Activated CD4-positive, alpha-beta T cell treated with anti-CD3 and anti-CD28 coated beads, Interleukin-2, amount 50 U/mL, for 16 hours (primary cell): ENCODE data around the gene SDR39U1.
A peak's percentile ranks its signal among the peaks of the same experiment; 100 is the strongest.

Experiments
- DNase-seq: peaks from one replicate; pipeline ENCODE4 v3.0.0-alpha.2; 2020

Gene SDR39U1

GRCh38 chr14:24441904-24442239, 704 bp downstream of the SDR39U1 start:
- DNase-seq = no peak

GRCh38 chr14:24441485-24441884, 1.1 kb downstream of the SDR39U1 start:
- DNase-seq = no peak

GRCh38 chr14:24440606-24441399, 1.8 kb downstream of the SDR39U1 start:
- DNase-seq = no peak

- DNase-seq = no peak
These were observed 2.6 kb downstream of the SDR39U1 start for GRCh38 chr14:24439830-24440605.

- no peak for DNase-seq
These were observed 3.3 kb downstream of the SDR39U1 start for GRCh38 chr14:24439257-24439656.

GRCh38 chr14:24438223-24439097, 4.1 kb downstream of the SDR39U1 start:
- DNase-seq = no peak

- DNase-seq = no peak
These were observed 4.9 kb downstream of the SDR39U1 start for GRCh38 chr14:24437736-24438067.

- DNase-seq = no peak
These were observed 5.4 kb downstream of the SDR39U1 start for GRCh38 chr14:24437020-24437735.

GRCh38 chr14:24436355-24437019, 6.1 kb downstream of the SDR39U1 start:
- peak; percentile 67 for DNase-seq

GRCh38 chr14:24435998-24436354, 6.6 kb downstream of the SDR39U1 start:
- no peak for DNase-seq

GRCh38 chr14:24435192-24435810, 7.3 kb downstream of the SDR39U1 start:
- no peak for DNase-seq

- no peak for DNase-seq
These were observed 7.9 kb downstream of the SDR39U1 start for GRCh38 chr14:24434676-24435075.

- DNase-seq = no peak
These were observed 8.5 kb downstream of the SDR39U1 start for GRCh38 chr14:24434036-24434435.

- no peak for DNase-seq
These were observed 10.1 kb downstream of the SDR39U1 start for GRCh38 chr14:24432259-24433131.

GRCh38 chr14:24431569-24432258, 10.9 kb downstream of the SDR39U1 start:
- DNase-seq = peak; percentile 94

- peak; percentile 84 for DNase-seq
These were observed 11.7 kb downstream of the SDR39U1 start for GRCh38 chr14:24430682-24431568.

- peak; percentile 61 for DNase-seq
These were observed 12.4 kb downstream of the SDR39U1 start for GRCh38 chr14:24430143-24430681.

- peak; percentile 94 for DNase-seq
These were observed 13.0 kb downstream of the SDR39U1 start, which contains the start of the genes CBLN3 and KHNYN for GRCh38 chr14:24429395-24430142. CBLN3 (minus strand) TSS chr14:24429668; CDS start chr14:24429054, 614 bp downstream. KHNYN (plus strand) TSS chr14:24429954; CDS start chr14:24430731, 777 bp downstream.
